Panc1 (cell line): ENCODE measurements around the gene DNM3. TPM values are rescaled to one million over a fixed set of nuclear protein-coding genes. Genes with fewer than 3 reads are reported as not detected.

Experiments used
- ATAC-seq: fragments of 200-7000 bp; cut with Tn5 transposase; 2 replicates; pipeline ENCODE4 v1.9.1; 2020; ENCODE audit warnings: mild to moderate bottlenecking, moderate library complexity
- BruUV-seq: library from RNA; stranded (reverse); fragments of 400-500 nt; replicated peaks from 2 replicates; lab custom pipeline; 2021; lab: Mats Ljungman, UMichigan
- CTCF ChIA-PET: fragments of 300-600 bp; sonication (Branson Sonifier 250); formaldehyde crosslinking; loops from one replicate; lab custom pipeline; 2022; ENCODE audit warnings: antibody characterized with exemption; lab: Charles Lee
- POLR2A ChIA-PET: fragments of 300-600 bp; sonication (Branson Sonifier 250); formaldehyde crosslinking; loops from one replicate; lab custom pipeline; 2022; ENCODE audit warnings: antibody characterized with exemption; lab: Charles Lee
- DNase-seq: peaks from one replicate; pipeline ENCODE4 v3.0.0-alpha.2; 2010; ENCODE audit warnings: low read depth, low spot score
- H3K27ac ChIP-seq: 2 replicates; pipeline ENCODE4 v1.5.1; 2011; ENCODE audit warnings: mild to moderate bottlenecking, low read length, inconsistent platforms
- H3K27me3 ChIP-seq: fragments of 200-500 bp; sonication (Bioruptor generic); 2 replicates; pipeline ENCODE4 v1.6.0; 2014; ENCODE audit warnings: low read length, inconsistent platforms; ENCODE audit not compliant: control insufficient read depth, insufficient read depth
- H3K36me3 ChIP-seq: fragments of 200-500 bp; sonication (Bioruptor generic); 2 replicates; pipeline ENCODE4 v1.5.1; 2014; ENCODE audit warnings: inconsistent platforms, mild to moderate bottlenecking, low read length, moderate library complexity; ENCODE audit not compliant: control insufficient read depth, insufficient read depth
- H3K4me1 ChIP-seq: 2 replicates; pipeline ENCODE4 v1.5.1; 2011; ENCODE audit warnings: inconsistent platforms, mild to moderate bottlenecking, low read length, moderate library complexity; ENCODE audit not compliant: control insufficient read depth, insufficient read depth
- H3K4me3 ChIP-seq, 2 experiments: 2 replicates each; pipeline ENCODE4 v1.5.1; 2011 to 2012; ENCODE audit warnings: low read depth in 2 of 2, low read length in 2 of 2, mild to moderate bottlenecking in 2 of 2, inconsistent platforms in 1 of 2, moderate library complexity in 1 of 2
- H3K9me3 ChIP-seq: fragments of 200-500 bp; sonication (Bioruptor generic); 2 replicates; pipeline ENCODE4 v1.5.1; 2014; ENCODE audit warnings: low read depth, mild to moderate bottlenecking, inconsistent platforms, low read length, moderate library complexity; ENCODE audit not compliant: control insufficient read depth, insufficient read depth
- CTCF ChIP-seq: fragments of 450-650 bp; IDR thresholded peaks from 2 replicates; pipeline ENCODE4 v1.5.1; 2017; ENCODE audit warnings: mild to moderate bottlenecking
- POLR2AphosphoS5 ChIP-seq: IDR thresholded peaks from 2 replicates; pipeline ENCODE4 v1.6.1; 2012; ENCODE audit warnings: mild to moderate bottlenecking, low read depth, low read length, moderate library complexity
- REST ChIP-seq, 2 experiments: IDR thresholded peaks; 2 replicates each; pipeline ENCODE4 v1.6.1; 2011 to 2012; ENCODE audit warnings: low read depth in 2 of 2, control low read depth in 1 of 2, low read length in 1 of 2, mild to moderate bottlenecking in 1 of 2, moderate library complexity in 1 of 2; ENCODE audit not compliant: insufficient read depth in 1 of 2
- SIN3A ChIP-seq: IDR thresholded peaks from 2 replicates; pipeline ENCODE4 v1.6.1; 2012; ENCODE audit warnings: low read depth, mild to moderate bottlenecking, low read length, moderate library complexity, borderline replicate concordance; ENCODE audit not compliant: insufficient read depth
- TCF7L2 ChIP-seq: IDR thresholded peaks from 2 replicates; pipeline ENCODE4 v1.6.1; 2011; ENCODE audit warnings: mild to moderate bottlenecking, low read depth, low read length, inconsistent platforms
- in situ Hi-C: cut with HindIII; loops from 2 replicates; pipeline ENCODE4 v1.10.0; 2016; ENCODE audit warnings: low sequenced_read_pairs, low pct_unique_long_range_greater_than_20kb
- intact Hi-C: fragments of 100-400 bp; cut with micrococcal nuclease; formaldehyde crosslinking; loops from one replicate; pipeline ENCODE4 v1.10.0; 2022; ENCODE audit not compliant: unreplicated experiment
- total RNA-seq: library from RNA; stranded (reverse); gene quantifications from one replicate; pipeline ENCODE4 v1.2.1, GENCODE V29; 2021; ENCODE audit not compliant: unreplicated experiment

DNM3 gene
- total RNA-seq, 1 experiment from 2014 or later, result 0.46 TPM

GRCh38 chr1:172446547-172446946 lies 605.2 kb downstream of the DNM3 start:
- no TSS peak for BruUV-seq
- TF ChIP-seq CTCF (no peak), REST (IDR thresholded peaks at IDR 0.05; ENCODE audit: insufficient read depth in 1 of 2, low read depth in 2 of 2, low read length in 1 of 2) (no peak), TCF7L2 (no peak), POLR2AphosphoS5 (no peak), SIN3A (no peak)
- Histone ChIP-seq H3K36me3 (peaks cover 2% of the 10 kb centered on the region), H3K9me3 (no peaks in the 10 kb centered on the region), H3K4me3 (no peak overlapping the region), H3K27me3 (no peaks in the 10 kb centered on the region), H3K4me1 (peaks cover 41% of the 10 kb centered on the region), H3K27ac (no peak overlapping the region)
- no peak for ATAC-seq
- ChIA-PET CTCF (interaction anchor here (1.1 kb wide), 1 partner anchor 273 kb away, joined by 3 read pairs; no protein-coding TSS in a partner anchor), POLR2A (no interaction called here)
- intact Hi-C loops, result loop anchor here (5.0 kb wide), 2 partner anchors 86 to 444 kb away; partner anchors contain the start of gene SUCO
- no peak for DNase-seq
- in situ Hi-C loops, result no loop called here

- CTCF ChIA-PET, result no interaction called here
- peaks cover 39% of the 10 kb centered on the region for H3K4me1 ChIP-seq
- no peak for DNase-seq
Observed at GRCh38 chr1:172447641-172448040, 606.3 kb downstream of the DNM3 start.

More at GRCh38 chr1:172447641-172448040, 606.3 kb downstream of the DNM3 start:
- ATAC-seq, result no peak
- no peak overlapping the region for H3K4me3 ChIP-seq
- H3K36me3 ChIP-seq, result peaks cover 2% of the 10 kb centered on the region
- intact Hi-C loops, result loop anchor here (5.0 kb wide), 2 partner anchors 85 to 445 kb away; partner anchors contain the start of gene SUCO
- no peaks in the 10 kb centered on the region for H3K9me3 ChIP-seq
- POLR2A ChIA-PET, result no interaction called here
- no TSS peak for BruUV-seq
- in situ Hi-C loops, result no loop called here
- no peak overlapping the region for H3K27ac ChIP-seq
- TF ChIP-seq POLR2AphosphoS5 (no peak), REST (IDR thresholded peaks at IDR 0.05; ENCODE audit: insufficient read depth in 1 of 2, low read depth in 2 of 2, low read length in 1 of 2) (no peak), SIN3A (no peak), TCF7L2 (no peak), CTCF (no peak)
- no peaks in the 10 kb centered on the region for H3K27me3 ChIP-seq
